Suprapubic skin (tissue), 4 donors: ENCODE measurements around the gene KRTAP1-5. TPM values are rescaled to one million over a fixed set of nuclear protein-coding genes. Genes with fewer than 3 reads are reported as not detected.
"Not testable (repeated sequence)": the region's sequence is repeated elsewhere in the genome, so short reads cannot be mapped to it uniquely, and the experiment has no call there.

Experiments
- DNase-seq, 2 donors: peaks; one replicate each; pipeline ENCODE4 v3.0.0-alpha.2; 2019; ENCODE audit warnings: low spot score in 2 of 2
- H3K27ac ChIP-seq: fragments of 200-600 bp; sonication (generic); one replicate; pipeline ENCODE4 v1.5.1; 2019
- H3K27me3 ChIP-seq: fragments of 200-600 bp; sonication (generic); one replicate; pipeline ENCODE4 v1.5.1; 2019
- H3K36me3 ChIP-seq: fragments of 200-600 bp; sonication (generic); one replicate; pipeline ENCODE4 v1.5.1; 2019
- H3K4me1 ChIP-seq: fragments of 200-600 bp; sonication (generic); one replicate; pipeline ENCODE4 v1.5.1; 2019
- H3K4me3 ChIP-seq: fragments of 200-600 bp; sonication (generic); one replicate; pipeline ENCODE4 v1.5.1; 2019; ENCODE audit warnings: mild to moderate bottlenecking
- H3K9me3 ChIP-seq: fragments of 200-600 bp; sonication (generic); one replicate; pipeline ENCODE4 v1.5.1; 2019
- CTCF ChIP-seq, 2 donors: fragments of 200-600 bp in 1 of 2; fragments of 450-650 bp in 1 of 2; sonication (generic) in 1 of 2; IDR thresholded peaks; one replicate each; pipeline ENCODE4 v1.5.1; 2016 to 2019; ENCODE audit warnings: antibody characterized with exemption in 2 of 2, mild to moderate bottlenecking in 1 of 2, moderate library complexity in 1 of 2
- EP300 ChIP-seq: sonication (generic); formaldehyde crosslinking; IDR thresholded peaks from one replicate; pipeline ENCODE4 v1.6.1; 2017; ENCODE audit warnings: antibody characterized with exemption
- POLR2A ChIP-seq, 2 donors: fragments of 450-650 bp; IDR thresholded peaks; one replicate each; pipeline ENCODE4 v1.6.1; 2017; ENCODE audit warnings: antibody characterized with exemption in 2 of 2, mild to moderate bottlenecking in 2 of 2, moderate library complexity in 2 of 2
- POLR2AphosphoS5 ChIP-seq, 3 donors: sonication (generic); formaldehyde crosslinking; IDR thresholded peaks; one replicate each; pipeline ENCODE4 v1.6.1; 2017; ENCODE audit warnings: antibody characterized with exemption in 3 of 3
- WGBS: methylation state at CpG from one replicate; pipeline ENCODE4 v1.1.5; 2018; 5-methylcytosine and 5-hydroxymethylcytosine counted together
- total RNA-seq, 4 donors: library from RNA; depleted of rRNA; stranded (reverse); fragments of >200 nt; gene quantifications; one replicate each; pipeline ENCODE4 v1.1.0, GENCODE V29; 2016

KRTAP1-5 gene
- total RNA-seq, 4 donors from 2014 or later: 1.6 to 199 (median 40.4) TPM

- H3K27me3 ChIP-seq: no peaks in the 10 kb centered on the region
- H3K9me3 ChIP-seq: no peaks in the 10 kb centered on the region
- H3K27ac ChIP-seq: no peak overlapping the region
- no peak for TF ChIP-seq EP300
- no peak for TF ChIP-seq POLR2A (IDR thresholded peaks at IDR 0.05)
- TF ChIP-seq CTCF (IDR thresholded peaks at IDR 0.05): no peak
- no peak for TF ChIP-seq POLR2AphosphoS5 (IDR thresholded peaks at IDR 0.05)
- H3K4me3 ChIP-seq: no peak overlapping the region
- 93% methylated on average over 3 of the region's 3 CpGs for WGBS
- no peak for DNase-seq
- H3K4me1 ChIP-seq: no peaks in the 10 kb centered on the region
- H3K36me3 ChIP-seq: no peaks in the 10 kb centered on the region
Observed at GRCh38 chr17:41004397-41004796, 22.6 kb downstream of the KRTAP1-5 start.

GRCh38 chr17:41003926-41004325 lies 23.1 kb downstream of the KRTAP1-5 start:
- no peaks in the 10 kb centered on the region for H3K36me3 ChIP-seq
- H3K4me3 ChIP-seq: no peak overlapping the region
- no peaks in the 10 kb centered on the region for H3K27me3 ChIP-seq
- WGBS: 60% methylated on average over 4 of the region's 4 CpGs
- no peak for DNase-seq
- no peaks in the 10 kb centered on the region for H3K9me3 ChIP-seq
- TF ChIP-seq POLR2AphosphoS5 (IDR thresholded peaks at IDR 0.05) (no peak), POLR2A (IDR thresholded peaks at IDR 0.05) (no peak), EP300 (no peak), CTCF (IDR thresholded peaks at IDR 0.05) (no peak)
- H3K27ac ChIP-seq: no peak overlapping the region
- no peaks in the 10 kb centered on the region for H3K4me1 ChIP-seq

- DNase-seq: no peak
- H3K36me3 ChIP-seq: no peaks in the 10 kb centered on the region
- 47% methylated on average over 5 of the region's 5 CpGs for WGBS
- no peak overlapping the region for H3K27ac ChIP-seq
- H3K9me3 ChIP-seq: no peaks in the 10 kb centered on the region
- H3K27me3 ChIP-seq: no peaks in the 10 kb centered on the region
- no peaks in the 10 kb centered on the region for H3K4me1 ChIP-seq
- TF ChIP-seq POLR2A (IDR thresholded peaks at IDR 0.05) (no peak), EP300 (no peak), CTCF (IDR thresholded peaks at IDR 0.05) (no peak), POLR2AphosphoS5 (IDR thresholded peaks at IDR 0.05) (no peak)
- H3K4me3 ChIP-seq: no peak overlapping the region
Observed at GRCh38 chr17:41002814-41003213, 24.2 kb downstream of the KRTAP1-5 start.

- DNase-seq: no peak
- 82% methylated on average over 4 of the region's 4 CpGs for WGBS
Observed at GRCh38 chr17:41001795-41002194, 25.2 kb downstream of the KRTAP1-5 start.

GRCh38 chr17:40999563-40999962 lies 27.4 kb downstream of the KRTAP1-5 start, which contains the start of gene KRTAP3-2:
KRTAP3-2 (minus strand) TSS chr17:40999906; CDS start chr17:40999853, 53 bp downstream.
- not testable (repeated sequence) for H3K27ac ChIP-seq, H3K9me3 ChIP-seq
- 84% methylated on average over 6 of the region's 6 CpGs for WGBS

More at GRCh38 chr17:41001795-41002194, 25.2 kb downstream of the KRTAP1-5 start:
- no peaks in the 10 kb centered on the region for H3K4me1 ChIP-seq
- no peak overlapping the region for H3K4me3 ChIP-seq
- H3K27ac ChIP-seq: no peak overlapping the region
- H3K9me3 ChIP-seq: no peaks in the 10 kb centered on the region
- no peaks in the 10 kb centered on the region for H3K36me3 ChIP-seq
- H3K27me3 ChIP-seq: no peaks in the 10 kb centered on the region
- TF ChIP-seq EP300 (no peak), CTCF (IDR thresholded peaks at IDR 0.05) (no peak), POLR2A (IDR thresholded peaks at IDR 0.05) (no peak), POLR2AphosphoS5 (IDR thresholded peaks at IDR 0.05) (no peak)

GRCh38 chr17:40997361-40997760 lies 29.6 kb downstream of the KRTAP1-5 start:
- H3K4me1 ChIP-seq: no peaks in the 10 kb centered on the region
- no peak for TF ChIP-seq CTCF (IDR thresholded peaks at IDR 0.05)
- no peak for TF ChIP-seq POLR2A (IDR thresholded peaks at IDR 0.05)
- no peak for TF ChIP-seq POLR2AphosphoS5 (IDR thresholded peaks at IDR 0.05)
- no peak for TF ChIP-seq EP300
- 78% methylated on average over 2 of the region's 2 CpGs for WGBS
- H3K4me3 ChIP-seq: no peak overlapping the region
- no peaks in the 10 kb centered on the region for H3K27me3 ChIP-seq
- no peak overlapping the region for H3K27ac ChIP-seq
- H3K36me3 ChIP-seq: no peaks in the 10 kb centered on the region
- no peak for DNase-seq
- no peaks in the 10 kb centered on the region for H3K9me3 ChIP-seq

More at GRCh38 chr17:40999563-40999962, 27.4 kb downstream of the KRTAP1-5 start, which contains the start of gene KRTAP3-2:
- not testable (repeated sequence) for DNase-seq, H3K27me3 ChIP-seq, H3K4me1 ChIP-seq, H3K36me3 ChIP-seq, H3K4me3 ChIP-seq
